ENCODE measurements around the gene ZNF219. TPM values are rescaled to one million over a fixed set of nuclear protein-coding genes. Genes with fewer than 3 reads are reported as not detected.

The ZNF219 gene
- total and polyA plus RNA-seq, 2 of the 13 experiments (the other 11 are each of a cell fraction or from before 2014, with no cell fraction given): 34.5 to 36.6 TPM

- peak; percentile 41 for TF ChIP-seq KLF6 (CRISPR knock-in tag; IDR thresholded peaks at IDR 0.05)
- TF ChIP-seq ZNF205 (CRISPR knock-in tag; IDR thresholded peaks at IDR 0.05): peak; percentile 91
- peak; percentile 48; the same call in 1 of the 2 replicates for TF ChIP-seq BCL6 (CRISPR knock-in tag; IDR thresholded peaks at IDR 0.05)
- TF ChIP-seq ZNF432 (CRISPR knock-in tag; IDR thresholded peaks at IDR 0.05; ENCODE audit: borderline replicate concordance): no peak
- TF ChIP-seq ZNF362 (CRISPR knock-in tag; IDR thresholded peaks at IDR 0.05; ENCODE audit: borderline replicate concordance): no peak
- no peak for TF ChIP-seq NR2F2 (IDR thresholded peaks at IDR 0.05; ENCODE audit: borderline replicate concordance, low read depth)
- no peak for TF ChIP-seq ZBED4 (CRISPR knock-in tag; IDR thresholded peaks at IDR 0.05; ENCODE audit: borderline replicate concordance)
- no peak for TF ChIP-seq ZNF382 (CRISPR knock-in tag; IDR thresholded peaks at IDR 0.05; ENCODE audit: borderline replicate concordance)
- TF ChIP-seq ETS1 (CRISPR knock-in tag; IDR thresholded peaks at IDR 0.05): no peak
- TF ChIP-seq JDP2 (CRISPR knock-in tag; IDR thresholded peaks at IDR 0.05; ENCODE audit: borderline replicate concordance): no peak
- TF ChIP-seq PITX1 (CRISPR knock-in tag; IDR thresholded peaks at IDR 0.05): peak; percentile 72; the same call in 1 of the 2 replicates
- peak; percentile 71; the same call in 1 of the 2 replicates for TF ChIP-seq MIXL1 (CRISPR knock-in tag; IDR thresholded peaks at IDR 0.05)
- TF ChIP-seq ZNF558 (CRISPR knock-in tag; IDR thresholded peaks at IDR 0.05; ENCODE audit: borderline replicate concordance): no peak
- peak; percentile 68 for TF ChIP-seq ZGPAT (CRISPR knock-in tag; IDR thresholded peaks at IDR 0.05)
- 0 out of 2 replicates have a peak, but pooled peaks have one; percentile 36 for TF ChIP-seq ZFP36L2 (CRISPR knock-in tag; IDR thresholded peaks at IDR 0.05)
- no peak for TF ChIP-seq ZNF224 (CRISPR knock-in tag; IDR thresholded peaks at IDR 0.05)
- no peak for TF ChIP-seq SUZ12 (IDR thresholded peaks at IDR 0.05; ENCODE audit: low read depth, low read length)
- TF ChIP-seq ZBTB1 (CRISPR knock-in tag; IDR thresholded peaks at IDR 0.05; ENCODE audit: borderline replicate concordance): 0 out of 2 replicates have a peak, but pooled peaks have one; percentile 27
- no peak for TF ChIP-seq PRMT3 (CRISPR knock-in tag; IDR thresholded peaks at IDR 0.05; ENCODE audit: borderline replicate concordance, low read depth)
Observed at GRCh38 chr14:21106498-21107282, 8.2 kb upstream of the ZNF219 start (continued).

Data from HepG2 (cell line).